ENCODE data around the gene PDE6B.

GRCh38 chr4:710116-710515, 84.7 kb downstream of the PDE6B start:
- TF ChIP-seq EZH2phosphoT487 (IDR thresholded peaks at IDR 0.05; ENCODE audit: low read depth): no peak
- TF ChIP-seq, protein P1, sequence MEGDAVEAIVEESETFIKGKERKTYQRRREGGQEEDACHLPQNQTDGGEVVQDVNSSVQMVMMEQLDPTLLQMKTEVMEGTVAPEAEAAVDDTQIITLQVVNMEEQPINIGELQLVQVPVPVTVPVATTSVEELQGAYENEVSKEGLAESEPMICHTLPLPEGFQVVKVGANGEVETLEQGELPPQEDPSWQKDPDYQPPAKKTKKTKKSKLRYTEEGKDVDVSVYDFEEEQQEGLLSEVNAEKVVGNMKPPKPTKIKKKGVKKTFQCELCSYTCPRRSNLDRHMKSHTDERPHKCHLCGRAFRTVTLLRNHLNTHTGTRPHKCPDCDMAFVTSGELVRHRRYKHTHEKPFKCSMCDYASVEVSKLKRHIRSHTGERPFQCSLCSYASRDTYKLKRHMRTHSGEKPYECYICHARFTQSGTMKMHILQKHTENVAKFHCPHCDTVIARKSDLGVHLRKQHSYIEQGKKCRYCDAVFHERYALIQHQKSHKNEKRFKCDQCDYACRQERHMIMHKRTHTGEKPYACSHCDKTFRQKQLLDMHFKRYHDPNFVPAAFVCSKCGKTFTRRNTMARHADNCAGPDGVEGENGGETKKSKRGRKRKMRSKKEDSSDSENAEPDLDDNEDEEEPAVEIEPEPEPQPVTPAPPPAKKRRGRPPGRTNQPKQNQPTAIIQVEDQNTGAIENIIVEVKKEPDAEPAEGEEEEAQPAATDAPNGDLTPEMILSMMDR (IDR thresholded peaks at IDR 0.05; ENCODE audit: low read depth, low read length): no peak
